ENCODE measurements around the gene TSPAN3. TPM values are rescaled to one million over a fixed set of nuclear protein-coding genes. Genes with fewer than 3 reads are reported as not detected.

The TSPAN3 gene
- total RNA-seq: 292 TPM
- long read RNA-seq, full-length matches to known transcripts: 606 of 640 reads
- long read RNA-seq, partial matches to known transcripts: 15 of 640 reads
- long read RNA-seq, other reads (novel, unspliced or antisense): 19 of 640 reads

DNA sequence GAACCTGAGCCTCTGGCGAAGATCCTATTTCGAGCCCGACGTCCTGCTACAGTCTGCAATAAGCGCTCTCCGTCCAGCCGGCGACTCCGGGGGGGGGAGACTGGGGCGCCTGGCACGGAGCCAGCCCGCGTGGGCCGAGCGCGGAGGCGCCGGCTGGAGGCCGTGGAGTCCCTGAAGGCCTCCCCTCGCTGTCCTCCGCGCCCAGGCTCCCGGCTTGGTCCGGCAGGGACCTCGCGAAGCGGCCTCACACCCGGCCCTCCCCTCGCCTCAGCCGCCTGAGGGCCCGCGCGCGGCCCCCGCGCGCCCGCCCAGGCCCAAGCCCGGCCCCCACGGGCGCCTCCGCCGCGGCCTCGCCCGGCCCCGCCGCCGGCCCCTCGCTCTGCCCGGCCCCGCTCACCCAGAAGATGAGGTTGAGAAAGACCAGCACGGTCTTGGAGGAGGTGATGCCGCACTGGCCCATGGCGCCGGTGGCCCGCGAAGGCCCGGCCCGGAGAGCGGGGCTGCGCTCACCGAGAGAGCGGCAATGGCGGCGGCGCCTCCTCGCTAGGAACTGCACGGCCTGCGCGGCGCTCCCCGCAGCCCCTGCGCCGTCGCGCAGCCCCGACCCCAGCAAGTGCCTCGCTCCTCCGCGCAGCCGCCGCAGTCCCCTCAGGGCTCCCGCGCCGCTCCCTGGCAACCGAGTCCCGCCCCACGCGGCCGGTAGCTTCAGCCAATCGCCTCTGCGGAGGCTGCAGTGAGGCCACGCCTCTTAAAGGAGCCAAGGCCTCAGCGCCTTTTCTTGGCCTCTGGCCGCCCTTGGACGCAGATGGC, at the start of gene TSPAN3:
Gene TSPAN3 (minus strand): TSS at position 615 of the 810 bp plus-strand sequence. CDS start 155 bp downstream, at position 460.
- peaks cover 53% of the 10 kb centered on the region for H3K4me1 ChIP-seq
- peak within 1 kb of the TSS; percentile 95 for H3K27ac ChIP-seq
- H3K9me3 ChIP-seq: no peaks in the 10 kb centered on the region
- TF ChIP-seq CTCF (IDR thresholded peaks at IDR 0.05): no peak
- no peaks in the 10 kb centered on the region for H3K27me3 ChIP-seq (ENCODE audit: low read depth)
- peak within 1 kb of the TSS; percentile 85 for H3K4me3 ChIP-seq
- ATAC-seq (peak; percentile 88 to 95), DNase-seq (peak; percentile 95)
- H3K36me3 ChIP-seq: no peaks in the 10 kb centered on the region
- intact Hi-C loops (cut with DNase I): no loop called here

GRCh38 chr15:77120576-77120975, 49.7 kb upstream of the TSPAN3 start:
- Histone ChIP-seq H3K4me1 (no peaks in the 10 kb centered on the region), H3K9me3 (no peaks in the 10 kb centered on the region), H3K36me3 (no peaks in the 10 kb centered on the region), H3K27ac (no peak overlapping the region), H3K4me3 (no peak overlapping the region), H3K27me3 (ENCODE audit: low read depth) (no peaks in the 10 kb centered on the region)
- no peak for ATAC-seq
- no peak for TF ChIP-seq CTCF (IDR thresholded peaks at IDR 0.05)
- intact Hi-C loops (cut with DNase I): no loop called here
- DNase-seq: no peak

DNA sequence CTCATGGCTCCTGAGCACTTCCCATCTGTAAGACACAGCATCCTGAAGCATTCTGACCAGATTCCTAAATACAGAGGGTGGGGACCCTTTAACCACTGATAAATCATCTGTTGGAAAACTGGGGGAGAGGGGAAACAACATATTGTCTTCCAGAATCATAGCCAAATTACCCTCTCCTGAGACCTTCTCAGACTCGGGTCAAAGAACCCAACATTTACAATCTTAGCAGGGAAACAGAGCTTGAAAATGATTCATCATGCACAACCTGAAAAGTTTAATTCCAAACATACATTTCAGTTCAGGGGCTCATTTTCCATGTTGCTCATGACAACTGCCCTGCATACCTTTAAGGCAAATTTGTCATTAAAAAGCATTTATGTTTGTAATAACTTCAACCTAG, 48.5 kb upstream of the TSPAN3 start:
- intact Hi-C loops (cut with DNase I): no loop called here
- H3K27me3 ChIP-seq (ENCODE audit: low read depth): no peaks in the 10 kb centered on the region
- H3K4me1 ChIP-seq: no peaks in the 10 kb centered on the region
- DNase-seq (no peak), ATAC-seq (no peak)
- no peak for TF ChIP-seq CTCF (IDR thresholded peaks at IDR 0.05)
- no peak overlapping the region for H3K4me3 ChIP-seq
- no peaks in the 10 kb centered on the region for H3K9me3 ChIP-seq
- peaks cover 5% of the 10 kb centered on the region for H3K36me3 ChIP-seq
- no peak overlapping the region for H3K27ac ChIP-seq

- H3K27me3 ChIP-seq (ENCODE audit: low read depth): no peaks in the 10 kb centered on the region
- H3K36me3 ChIP-seq: peaks cover 10% of the 10 kb centered on the region
- peak; percentile 78 for TF ChIP-seq CTCF (IDR thresholded peaks at IDR 0.05)
- no peak overlapping the region for H3K27ac ChIP-seq
- no peak overlapping the region for H3K4me3 ChIP-seq
- intact Hi-C loops (cut with DNase I): no loop called here
- DNase-seq (no peak), ATAC-seq (peak; percentile 56 to 76)
- H3K4me1 ChIP-seq: no peaks in the 10 kb centered on the region
- H3K9me3 ChIP-seq: no peaks in the 10 kb centered on the region
Measured at GRCh38 chr15:77118882-77119321, 48.0 kb upstream of the TSPAN3 start.

- ATAC-seq (no peak), DNase-seq (no peak)
- TF ChIP-seq CTCF (IDR thresholded peaks at IDR 0.05): no peak
- no peak overlapping the region for H3K4me3 ChIP-seq
- no peak overlapping the region for H3K27ac ChIP-seq
- intact Hi-C loops (cut with DNase I): no loop called here
- no peaks in the 10 kb centered on the region for H3K4me1 ChIP-seq
- no peaks in the 10 kb centered on the region for H3K9me3 ChIP-seq
- no peaks in the 10 kb centered on the region for H3K27me3 ChIP-seq (ENCODE audit: low read depth)
- H3K36me3 ChIP-seq: peaks cover 26% of the 10 kb centered on the region
Measured at GRCh38 chr15:77115179-77115578, 44.3 kb upstream of the TSPAN3 start.

Data from lower lobe of right lung (tissue), 2 donors.